Measurements from ENCODE around the gene CYP2B6. TPM values are rescaled to one million over a fixed set of nuclear protein-coding genes. Genes with fewer than 3 reads are reported as not detected.

CYP2B6 gene
- total RNA-seq, 1 experiment from 2014 or later, result not detected

DNA sequence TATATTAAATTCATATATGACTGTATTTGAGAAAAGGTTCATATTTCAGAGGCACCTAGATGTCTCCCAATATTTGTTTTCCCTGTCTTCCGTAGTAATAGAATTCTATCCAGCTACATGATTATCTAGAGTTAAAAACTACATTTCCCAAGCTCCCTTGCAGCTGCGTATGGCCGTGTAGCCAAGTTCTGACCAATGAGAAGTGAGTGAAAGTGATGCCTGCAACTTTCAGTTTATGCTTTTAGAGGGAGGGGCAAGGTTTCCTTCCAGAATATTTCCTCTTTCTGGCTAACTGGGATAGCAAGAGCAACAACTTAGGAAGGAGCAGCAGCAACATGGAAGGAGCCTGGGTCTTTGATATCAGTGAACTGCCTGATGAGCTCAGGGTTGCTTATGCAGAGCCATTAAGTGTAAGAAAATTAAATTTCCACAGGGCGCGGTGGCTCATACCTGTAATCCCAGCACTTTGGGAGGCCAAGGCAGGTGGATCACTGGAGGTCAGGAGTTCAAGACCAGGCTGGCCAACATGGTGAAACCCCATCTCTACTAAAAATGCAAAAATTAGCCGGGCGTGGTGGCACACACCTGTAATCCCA lies 74.0 kb downstream of the CYP2B6 start:
- ChIA-PET POLR2A (ENCODE audit: low non-redundant PET) (no interaction called here), CTCF (no interaction called here)
- Histone ChIP-seq H3K36me3 (ENCODE audit: insufficient read depth, low read length, poor library complexity, severe bottlenecking) (no peaks in the 10 kb centered on the region), H3K9me3 (ENCODE audit: low read depth, low read length, poor library complexity, severe bottlenecking) (no peaks in the 10 kb centered on the region), H3K27me3 (replicated peaks; ENCODE audit: insufficient read depth, low read depth, low read length, poor library complexity) (peaks cover 54% of the 10 kb centered on the region), H3K27ac (ENCODE audit: low read depth, low read length, poor library complexity, severe bottlenecking) (no peak overlapping the region), H3K4me1 (ENCODE audit: insufficient read depth, low read length, poor library complexity, severe bottlenecking) (no peaks in the 10 kb centered on the region), H3K4me3 (ENCODE audit: low read depth, low read length, poor library complexity, severe bottlenecking) (no peak overlapping the region)
- no peak for TF ChIP-seq EZH2 (IDR thresholded peaks at IDR 0.05; ENCODE audit: borderline replicate concordance, low read depth, low read length, poor library complexity, severe bottlenecking)
- TF ChIP-seq CTCF (conservative IDR thresholded peaks at IDR 0.05; ENCODE audit: low read depth, low read length), result no peak
- DNase-seq (ENCODE audit: low spot score), result peak; percentile 47
- no TSS peak for BruUV-seq (replicated peaks)
- intact Hi-C loops (cut with micrococcal nuclease; ENCODE audit: unreplicated experiment), result no loop called here

Other genes with a start within 250 kb of the CYP2B6 start
- 17.1 and 20.8 TPM in 2 replicates for gene ACTMAP, start 240.8 kb upstream of the CYP2B6 start, total RNA-seq (2021)
- 167 and 179 TPM in 2 replicates for gene SNRPA, start 240.1 kb upstream of the CYP2B6 start, total RNA-seq (2021)
- gene MIA, start 215.8 kb upstream of the CYP2B6 start, total RNA-seq (2021), result 0.75 and 0.85 TPM in 2 replicates
- gene RAB4B, start 213.0 kb upstream of the CYP2B6 start, total RNA-seq (2021), result 9.1 and 14.6 TPM in 2 replicates
- 105 and 113 TPM in 2 replicates for gene EGLN2, start 192.1 kb upstream of the CYP2B6 start, total RNA-seq (2021)
- not detected in 2 replicates for gene CYP2A6, start 140.8 kb upstream of the CYP2B6 start, total RNA-seq (2021)
- not detected in 2 replicates for gene CYP2A7, start 109.1 kb upstream of the CYP2B6 start, total RNA-seq (2021)
- not detected in 2 replicates for gene CYP2A13, start 97.2 kb downstream of the CYP2B6 start, total RNA-seq (2021)
- not detected in 2 replicates for gene CYP2F1, start 123.2 kb downstream of the CYP2B6 start, total RNA-seq (2021)
- 0.19 and 0.24 TPM in 2 replicates for gene CYP2S1, start 201.9 kb downstream of the CYP2B6 start, total RNA-seq (2021)
- gene AXL, start 227.9 kb downstream of the CYP2B6 start, total RNA-seq (2021), result 0.92 and 1.0 TPM in 2 replicates